Activated effector memory CD4-positive, alpha-beta T cell treated with anti-CD3 and anti-CD28 coated beads, Interleukin-2, amount 50 U/mL, for 16 hours (primary cell): Measurements from ENCODE around the gene TEC.

Experiments
- DNase-seq: peaks from one replicate; pipeline ENCODE4 v3.0.0-alpha.2; 2020

The TEC gene

DNA sequence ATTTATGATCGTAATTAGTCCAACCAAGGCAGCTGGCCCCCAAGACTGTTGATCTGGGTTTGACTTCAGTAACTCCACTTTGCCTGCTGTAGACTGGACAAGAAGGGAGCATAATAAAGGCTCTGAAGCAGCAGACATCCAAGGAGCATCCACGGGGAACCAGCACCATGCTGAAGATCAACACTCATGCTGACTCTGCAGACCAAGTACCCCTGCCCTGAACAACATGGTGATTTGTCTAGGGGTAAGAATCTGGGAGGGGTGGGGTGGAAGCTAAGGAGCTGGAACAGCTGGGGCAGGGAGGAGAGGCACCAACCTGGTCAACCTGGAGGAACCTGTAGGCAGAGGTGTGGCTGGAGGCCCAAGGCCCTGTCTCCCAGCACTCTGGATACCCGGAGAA, 2.1 kb downstream of the TEC start:
- no peak for DNase-seq

DNA sequence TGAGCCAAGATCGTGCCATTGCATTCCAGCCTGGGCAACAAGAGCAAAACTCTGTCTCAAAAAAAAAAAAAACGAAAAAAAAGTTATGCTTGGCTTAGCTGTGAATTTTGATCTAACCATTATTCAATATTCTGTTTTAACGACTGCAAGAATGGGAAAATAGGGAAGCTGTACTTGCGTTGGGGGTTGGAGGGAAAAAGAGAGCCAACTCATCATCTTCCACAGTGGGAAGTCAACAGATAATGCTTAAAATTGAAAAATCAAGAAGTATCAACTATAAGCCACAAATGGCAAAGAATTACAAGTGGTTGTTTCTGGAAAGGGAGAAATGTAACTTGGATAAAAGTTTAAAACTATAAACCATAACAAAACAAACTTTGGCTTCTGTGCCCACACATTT, 2.9 kb downstream of the TEC start:
- DNase-seq: no peak

DNA sequence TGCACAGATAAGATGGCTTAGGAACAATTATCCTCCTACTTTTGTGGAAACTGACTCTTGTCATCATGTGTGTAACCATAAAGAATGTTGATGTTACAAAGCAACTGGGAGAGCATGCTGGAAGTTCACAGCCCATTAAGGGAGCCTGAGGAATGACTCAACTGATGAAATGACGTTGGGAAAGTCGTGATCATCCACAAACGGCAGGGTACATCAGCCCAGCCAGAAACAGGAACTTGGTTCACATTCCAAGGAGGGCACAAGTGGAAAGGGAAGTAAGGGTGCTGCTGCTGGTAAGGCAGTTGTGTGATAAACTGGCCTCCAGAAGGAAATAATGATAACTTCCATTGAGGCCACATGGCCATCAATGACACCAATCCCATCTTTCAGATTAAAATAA, 6.7 kb downstream of the TEC start:
- no peak for DNase-seq

DNA sequence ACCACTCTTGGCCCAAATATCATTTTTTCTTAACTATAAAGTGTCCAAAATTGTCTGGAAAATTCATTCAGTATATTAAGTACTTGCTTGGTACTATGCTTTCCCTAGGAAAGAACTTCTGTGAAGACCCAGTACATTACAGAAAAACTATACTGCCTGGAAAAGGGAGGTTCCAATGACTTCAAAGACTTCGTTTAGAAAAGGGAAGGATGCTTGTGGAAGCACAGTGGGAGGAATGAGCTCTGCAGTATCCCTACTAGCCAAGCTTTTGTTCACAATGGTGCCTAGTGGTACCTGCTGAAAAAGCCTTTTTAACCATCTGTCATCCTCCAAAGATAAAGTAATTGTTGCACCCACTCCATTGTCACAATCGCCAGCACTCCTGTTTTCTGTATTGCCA, 7.2 kb downstream of the TEC start:
- DNase-seq: no peak

DNA sequence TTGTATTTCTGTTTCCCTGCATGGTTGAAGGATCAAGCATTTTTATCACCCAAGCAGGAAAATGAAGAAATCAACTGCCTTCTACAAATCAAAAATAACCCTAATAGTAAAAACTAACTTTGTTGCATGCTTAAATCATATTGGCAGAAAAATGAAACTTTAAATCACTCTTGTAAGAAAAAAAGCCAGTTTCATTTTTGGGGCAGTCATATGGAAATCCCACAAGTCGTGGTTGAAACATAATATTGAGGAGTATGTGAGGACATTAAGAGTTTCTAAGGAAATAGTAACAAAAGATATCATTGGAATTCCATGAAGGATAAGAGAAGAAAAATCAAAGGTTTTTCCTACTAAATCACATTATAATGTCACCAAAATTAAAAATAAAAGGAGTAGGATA, 8.4 kb downstream of the TEC start:
- no peak for DNase-seq

DNA sequence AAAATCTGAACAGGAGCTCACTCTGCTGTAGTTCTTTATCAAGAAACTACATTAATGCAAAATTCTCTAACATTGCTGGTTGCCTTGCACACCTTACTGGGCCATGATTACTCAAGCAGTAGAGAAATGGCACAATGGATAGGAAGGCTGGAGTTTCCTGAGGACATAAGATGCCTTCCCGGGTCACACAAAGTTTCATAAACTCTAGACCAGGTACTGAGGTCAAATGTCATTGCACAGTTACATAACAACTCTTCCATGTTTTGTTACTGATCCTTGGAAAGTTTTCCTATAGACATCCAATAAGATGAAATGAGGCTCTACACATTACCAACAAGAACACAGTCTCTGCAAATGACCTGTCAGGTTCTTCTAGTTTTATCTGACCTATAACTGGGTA, 9.9 kb downstream of the TEC start:
- DNase-seq: no peak

DNA sequence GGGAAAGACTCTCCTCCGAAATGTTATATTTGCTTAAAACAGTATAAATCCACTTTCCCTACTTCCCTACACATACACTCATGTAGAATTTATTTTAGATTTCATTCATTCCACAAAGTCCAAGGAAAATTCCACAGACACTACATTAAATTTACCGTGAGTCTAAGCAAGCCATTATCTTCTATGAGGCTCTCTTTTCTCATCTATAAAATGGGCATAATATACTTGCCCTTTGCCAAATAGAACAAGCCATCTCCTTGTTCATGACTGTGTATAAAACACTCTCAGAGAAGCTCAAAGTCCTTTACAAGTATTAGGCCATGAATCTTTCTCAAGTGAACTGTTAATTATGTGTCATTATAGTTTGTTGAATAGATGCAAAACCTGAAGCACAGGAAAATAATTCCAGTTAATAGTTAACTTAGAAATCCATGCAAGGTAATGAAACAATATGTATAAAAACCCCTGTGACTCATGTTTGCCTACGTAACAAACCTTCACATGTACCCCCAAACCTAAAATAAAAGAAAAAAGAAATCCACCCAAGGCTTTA, 10.7 kb downstream of the TEC start:
- no peak for DNase-seq

DNA sequence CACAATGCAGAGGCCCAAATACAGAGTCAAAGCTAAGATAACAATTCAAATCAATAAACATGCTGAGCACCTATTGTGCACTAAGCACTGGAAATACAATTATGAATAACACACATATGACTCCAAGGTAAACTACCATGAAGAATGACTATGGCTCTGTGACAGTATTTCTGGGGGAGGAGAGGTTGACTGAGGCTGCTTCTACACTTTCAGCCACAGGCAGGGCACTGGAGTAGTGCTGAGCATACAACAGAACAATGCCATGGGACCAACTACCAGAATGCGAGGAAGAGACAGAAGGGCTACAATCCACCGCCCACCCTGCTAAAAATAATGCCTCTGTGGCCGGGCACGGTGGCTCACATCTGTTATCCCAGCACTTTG, 13.7 kb downstream of the TEC start:
- no peak for DNase-seq

DNA sequence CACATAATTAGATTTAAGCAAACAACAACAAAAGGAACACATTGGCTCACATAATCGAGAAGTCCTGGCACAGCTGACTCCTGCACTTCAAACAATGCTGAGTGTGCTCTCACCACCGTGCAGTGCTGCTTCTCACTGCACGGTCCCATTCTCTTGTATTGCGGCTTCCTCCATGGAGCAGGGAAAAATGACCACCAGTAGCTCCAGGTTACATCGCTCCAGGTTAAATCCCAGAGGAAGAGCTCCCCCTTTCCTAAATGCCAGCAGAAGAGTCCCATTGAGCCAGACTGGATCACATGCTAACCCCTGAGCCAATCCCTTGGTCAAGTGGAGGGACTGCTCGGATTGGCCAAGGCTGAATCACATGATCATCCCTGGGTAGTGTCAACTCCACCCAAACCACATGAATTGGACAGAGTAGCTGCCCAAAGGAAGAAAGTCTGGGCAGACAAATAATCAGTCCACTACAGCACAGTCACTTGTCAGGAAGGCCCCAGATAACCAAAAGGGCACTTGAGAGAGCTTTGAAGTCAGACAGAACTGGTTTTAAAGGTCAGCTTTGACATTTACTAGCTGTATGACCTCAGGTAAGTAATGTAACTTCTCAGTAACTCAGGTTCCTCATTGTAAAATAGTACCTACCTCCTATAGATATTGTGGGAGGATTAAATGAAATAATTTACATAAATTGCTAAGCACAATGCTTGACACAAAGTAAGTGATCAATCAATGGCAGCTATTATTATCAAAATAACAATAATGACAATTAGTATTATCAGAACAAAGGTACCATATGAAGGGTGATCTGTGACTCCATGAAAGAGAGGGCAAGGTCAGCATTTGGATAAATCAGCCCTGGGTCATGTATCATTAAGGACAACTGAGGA, 14.3 kb downstream of the TEC start:
- DNase-seq: no peak

DNA sequence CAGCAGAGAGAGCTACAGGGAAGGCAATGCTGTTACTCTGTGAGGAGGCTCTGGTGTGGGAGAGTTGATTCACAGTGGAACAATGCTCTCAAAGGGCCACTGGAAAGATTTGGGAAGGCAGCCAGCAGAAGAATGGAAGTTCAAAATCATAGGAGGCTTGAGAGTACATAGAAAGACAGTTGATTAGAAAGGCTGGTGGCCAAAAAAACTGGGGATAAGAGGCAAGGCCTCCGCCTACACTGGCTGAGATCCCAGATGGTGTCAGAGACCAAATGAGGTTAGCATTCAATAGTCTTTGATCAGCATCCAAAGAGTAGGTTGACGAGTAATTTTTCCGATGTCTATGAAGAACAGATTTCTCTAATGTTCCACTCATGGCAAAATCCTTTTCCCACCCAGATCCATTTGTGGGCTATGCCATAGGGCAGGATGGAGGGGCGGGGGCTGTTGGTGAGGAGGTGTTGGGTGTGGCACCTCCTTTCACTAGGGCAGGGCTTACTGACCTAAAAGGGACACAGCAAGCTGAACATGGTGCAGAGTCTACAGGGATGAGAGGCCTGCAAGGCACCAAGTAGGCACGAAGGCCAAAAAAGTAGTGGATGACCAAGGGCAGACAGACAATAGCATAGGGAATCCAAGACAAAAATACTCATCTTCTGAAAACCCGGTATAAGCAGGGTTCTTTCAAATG, 15.1 kb downstream of the TEC start:
- DNase-seq: no peak

DNA sequence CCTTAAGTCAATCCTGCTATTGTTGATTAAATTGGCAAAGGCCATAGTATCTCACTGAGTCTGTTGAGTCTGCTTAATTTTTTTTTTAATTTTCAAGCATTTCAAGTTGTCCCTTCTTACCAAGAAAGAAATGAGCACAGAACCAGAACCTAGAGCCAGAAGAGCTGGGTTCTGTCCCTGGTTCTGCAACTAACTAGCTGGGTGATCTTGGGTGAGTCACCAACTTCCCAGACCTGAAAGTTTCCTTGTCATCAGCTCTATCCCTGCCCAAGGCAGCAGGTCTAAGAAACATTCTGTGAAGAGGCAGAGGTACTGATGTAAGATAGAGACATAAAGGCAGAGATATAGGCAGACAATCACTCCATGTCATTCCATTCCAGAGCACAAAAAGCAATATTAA, 17.3 kb downstream of the TEC start:
- DNase-seq: no peak

DNA sequence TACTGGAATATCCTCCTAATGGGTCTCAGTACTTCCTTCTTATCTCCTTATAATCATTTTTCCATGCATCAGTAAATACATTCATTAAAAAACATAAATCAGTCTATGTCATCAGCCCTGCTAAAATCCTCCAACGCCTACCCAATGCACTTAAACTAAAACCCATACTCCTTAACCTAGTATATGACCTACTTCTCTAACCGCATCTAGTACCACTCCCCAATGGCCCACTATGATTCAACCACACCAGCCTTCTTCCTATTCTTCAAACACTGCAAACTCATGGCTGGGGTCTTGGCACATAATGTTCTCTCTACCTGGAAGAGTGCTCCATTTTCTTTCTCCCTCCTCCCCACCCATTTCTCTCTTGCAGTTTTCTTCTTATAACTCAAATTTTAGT, 18.7 kb downstream of the TEC start:
- no peak for DNase-seq

DNA sequence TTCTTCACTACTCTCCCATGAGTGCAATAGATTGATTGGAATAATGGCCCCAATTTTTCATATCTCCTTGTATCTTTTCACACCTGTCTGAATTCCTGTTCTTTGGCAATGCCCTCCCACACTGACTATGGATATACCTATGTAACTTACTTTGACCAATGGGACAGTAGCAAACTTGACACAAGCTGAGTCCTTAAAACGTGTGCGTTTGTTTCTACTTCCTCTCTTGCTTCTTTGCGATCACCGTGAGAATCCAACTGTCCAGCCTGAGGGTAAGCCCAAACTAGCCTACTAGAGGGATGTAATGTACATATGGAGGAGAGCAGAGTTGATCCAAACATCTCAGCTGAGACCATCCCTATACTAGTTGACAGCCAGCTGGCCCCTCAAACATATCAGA, 19.3 kb downstream of the TEC start:
- DNase-seq: no peak

DNA sequence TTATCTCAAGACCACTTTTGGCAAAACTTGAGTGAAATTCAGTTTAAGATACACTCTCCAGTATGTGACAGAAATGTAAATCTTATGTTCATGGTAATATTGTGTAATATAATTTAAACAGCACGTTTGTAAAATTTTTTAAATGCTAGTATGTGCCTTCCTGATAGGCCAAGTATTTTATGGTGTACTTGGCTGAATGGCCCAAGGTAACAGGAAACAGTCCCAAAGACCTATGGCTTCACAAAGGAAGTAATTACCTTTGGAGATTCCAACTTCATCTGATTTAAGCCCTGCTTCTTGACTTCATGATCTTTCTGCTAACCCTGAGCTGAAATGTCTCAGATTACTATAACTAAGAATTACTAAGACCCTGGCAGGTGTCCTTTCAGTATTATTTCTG, 20.3 kb downstream of the TEC start:
- DNase-seq: no peak

DNA sequence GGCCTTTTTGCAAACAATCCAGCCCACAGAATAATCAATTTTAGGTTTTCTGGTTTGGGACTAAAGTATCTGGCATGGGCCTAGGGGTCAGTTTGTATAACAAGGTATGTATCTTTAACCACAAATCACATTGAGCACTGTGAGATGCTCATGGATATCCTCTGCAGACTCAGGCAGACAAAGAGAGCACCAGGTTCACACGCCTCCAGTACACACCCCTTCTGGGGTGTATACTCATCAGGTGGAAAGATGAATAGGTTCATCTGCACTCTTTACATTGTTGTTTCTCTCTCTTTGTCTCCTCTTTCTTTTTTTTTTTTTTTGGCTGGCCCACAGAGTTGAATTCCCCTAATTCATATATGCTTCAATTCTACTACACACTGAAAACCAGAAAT, 21.1 kb downstream of the TEC start:
- DNase-seq: no peak

DNA sequence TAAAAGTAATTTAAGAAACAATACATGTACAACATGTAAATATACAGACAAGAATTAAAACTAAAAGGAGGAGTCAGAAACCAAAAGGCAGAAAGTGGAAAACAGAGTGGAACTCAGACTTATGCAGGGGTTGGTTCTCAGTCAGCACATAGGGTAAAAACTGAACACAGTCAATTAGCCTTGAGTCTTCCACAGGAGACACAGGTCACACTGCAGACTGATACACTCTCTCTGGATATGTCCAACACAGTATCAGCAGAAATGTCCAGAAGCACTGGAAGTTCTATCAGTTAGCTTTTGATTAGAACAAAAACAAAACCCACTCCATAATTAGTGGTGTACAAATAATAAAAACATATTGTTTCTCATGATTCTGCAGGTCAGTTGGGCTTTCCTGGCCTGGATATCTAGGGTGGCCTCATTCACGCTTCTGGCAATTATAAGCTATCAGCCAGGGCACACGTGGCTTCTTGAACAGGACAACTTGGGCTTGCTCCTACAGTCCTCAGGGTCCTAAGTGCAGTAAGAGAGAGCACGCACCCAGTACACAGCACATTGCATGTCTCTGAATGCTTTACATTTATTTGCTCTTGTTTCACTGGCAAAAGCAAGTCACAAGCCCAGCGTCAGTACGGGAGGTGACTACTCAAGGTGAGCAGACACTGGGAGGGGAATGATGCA, 21.6 kb downstream of the TEC start:
- no peak for DNase-seq

DNA sequence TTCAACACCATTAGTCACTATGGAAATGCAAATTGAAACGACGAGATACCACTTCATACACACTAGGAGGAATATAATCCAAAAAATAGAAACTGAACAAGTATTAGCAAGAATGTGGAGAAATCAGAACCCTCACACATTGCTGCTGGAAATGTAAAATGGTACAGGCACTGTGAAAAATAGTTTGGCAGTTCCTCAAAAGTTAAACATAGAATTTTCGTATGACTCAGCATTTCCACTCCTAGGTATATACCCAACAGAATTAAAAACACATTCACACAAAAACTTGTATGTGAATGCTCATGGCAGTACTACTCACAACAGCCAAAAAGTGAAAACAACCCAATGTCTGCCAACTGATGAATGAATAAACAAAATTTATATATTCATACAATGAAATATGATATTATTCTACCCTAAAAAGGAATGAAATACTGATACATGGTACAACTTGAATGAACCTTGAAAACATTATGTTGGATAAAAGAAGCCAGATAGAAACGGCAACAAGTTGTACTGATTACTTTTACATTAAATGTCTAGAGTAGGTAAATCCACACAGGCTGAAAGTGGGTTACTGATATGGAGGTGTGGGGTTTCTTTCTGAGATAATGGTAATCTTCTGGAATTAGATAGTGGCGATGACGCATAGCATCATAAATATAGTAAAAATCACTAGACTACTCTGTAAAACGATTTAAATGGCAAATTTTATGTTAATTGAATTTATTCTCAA, 22.3 kb downstream of the TEC start:
- no peak for DNase-seq

DNA sequence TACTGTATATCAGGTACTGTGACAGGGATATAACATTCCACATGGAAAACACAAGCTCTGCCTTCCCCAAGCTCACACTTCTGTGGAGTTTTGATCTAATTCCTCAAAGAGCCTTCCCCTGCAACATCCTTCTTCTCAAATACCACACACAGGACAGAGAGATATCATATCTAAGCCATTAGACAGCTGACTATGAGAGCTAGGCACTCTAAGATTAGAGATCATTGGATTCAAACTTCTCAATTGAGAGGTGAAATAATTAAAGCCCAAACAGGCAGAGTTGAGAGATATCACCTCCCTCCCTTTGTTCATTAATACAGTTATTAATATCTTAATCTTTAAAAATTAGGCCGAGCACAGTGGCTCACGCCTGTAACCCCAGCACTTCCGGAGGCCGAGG, 25.0 kb downstream of the TEC start:
- no peak for DNase-seq

DNA sequence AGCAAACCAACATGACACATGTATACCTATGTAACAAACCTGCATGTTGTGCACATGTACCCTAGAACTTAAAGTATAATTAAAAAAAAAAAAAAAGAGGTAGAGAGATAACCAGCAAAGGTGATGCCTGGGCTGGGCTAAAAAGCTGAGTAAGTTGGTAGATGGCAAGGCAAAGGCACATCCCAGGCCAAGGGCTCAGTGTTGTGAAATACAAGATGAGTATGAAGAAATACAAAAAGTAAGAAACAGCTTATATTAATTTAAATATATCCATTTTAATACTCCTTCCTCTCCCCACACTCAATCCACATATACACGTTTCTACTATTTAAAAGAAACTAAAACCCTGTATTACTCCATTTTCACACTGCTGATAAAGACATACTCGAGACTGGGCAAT, 25.8 kb downstream of the TEC start:
- DNase-seq: no peak

DNA sequence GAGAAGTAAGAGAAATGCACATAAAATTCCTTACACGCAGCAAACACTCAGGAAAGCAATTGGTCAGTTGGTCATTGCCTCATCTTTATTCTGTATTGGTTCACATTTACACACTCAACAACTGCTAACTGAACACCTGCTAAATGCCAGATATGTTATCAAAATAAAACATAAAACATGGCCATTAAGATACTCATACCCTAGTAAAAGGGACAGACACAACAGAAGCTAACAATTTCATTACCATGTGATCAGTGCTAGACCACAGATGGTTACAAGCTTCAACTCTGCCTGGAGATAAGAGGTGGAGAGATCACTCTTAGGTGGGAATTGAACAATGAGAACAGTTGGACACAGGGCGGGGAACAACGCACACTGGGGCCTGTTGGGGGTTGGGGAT, 26.2 kb downstream of the TEC start:
- no peak for DNase-seq

DNA sequence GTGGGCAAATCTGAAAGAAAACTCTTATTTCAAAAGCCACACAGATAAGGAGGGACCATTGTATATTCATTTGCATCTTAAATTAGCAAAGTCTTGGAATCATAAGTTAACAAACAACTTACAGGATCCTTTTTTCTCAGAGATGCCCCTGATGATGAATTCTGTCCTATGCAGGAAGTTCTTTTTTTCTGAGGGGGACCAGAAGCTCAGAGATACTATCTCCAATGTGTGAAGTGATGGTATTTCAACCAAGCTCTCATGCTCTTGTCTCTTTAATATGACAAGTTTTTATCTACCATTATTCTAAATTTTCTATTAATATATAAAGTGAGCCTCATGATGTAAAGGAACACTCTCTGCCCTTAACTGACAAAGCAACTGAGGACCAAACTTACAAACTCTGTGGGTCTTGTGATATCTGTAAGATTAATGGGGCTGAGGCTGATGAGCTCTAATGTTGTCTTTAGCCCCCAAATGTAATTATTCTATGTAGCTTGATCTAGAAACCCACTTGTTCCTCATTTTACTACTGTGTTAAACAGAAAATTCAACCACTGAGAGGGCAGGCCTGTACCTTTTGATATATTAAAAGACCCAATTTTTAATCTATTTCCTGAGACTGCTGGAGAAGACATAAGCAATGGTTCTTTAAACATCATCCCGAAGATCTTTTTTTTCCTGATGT, 27.0 kb downstream of the TEC start:
- DNase-seq: no peak

DNA sequence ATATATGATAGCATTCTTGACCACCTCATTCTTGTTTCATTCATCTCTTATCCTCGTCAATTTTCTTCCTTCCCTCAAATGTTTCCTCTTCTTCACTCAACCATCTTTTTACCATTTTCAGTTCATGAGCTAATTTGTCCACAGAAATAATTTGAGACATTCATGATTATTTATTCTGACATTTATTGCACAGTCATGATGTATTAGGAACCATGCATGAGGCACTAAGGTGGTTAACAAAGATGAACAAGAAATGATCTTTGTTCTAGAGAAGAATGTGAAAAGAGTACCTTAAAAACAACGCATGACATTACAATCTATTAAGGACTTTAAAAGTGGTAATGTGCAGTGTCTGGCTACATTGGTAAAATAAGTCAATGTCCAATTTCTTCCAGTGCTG, 27.9 kb downstream of the TEC start:
- no peak for DNase-seq
